HTERT RPE-1 (cell line): ENCODE results near the gene RAB23.

ENCODE experiments used
- in situ Hi-C: fragments of 300-500 bp; cut with MboI; formaldehyde crosslinking; loops from 4 replicates; pipeline ENCODE4 v1.14.3; 2020; ENCODE audit warnings: low sequenced_read_pairs

RAB23 gene

DNA sequence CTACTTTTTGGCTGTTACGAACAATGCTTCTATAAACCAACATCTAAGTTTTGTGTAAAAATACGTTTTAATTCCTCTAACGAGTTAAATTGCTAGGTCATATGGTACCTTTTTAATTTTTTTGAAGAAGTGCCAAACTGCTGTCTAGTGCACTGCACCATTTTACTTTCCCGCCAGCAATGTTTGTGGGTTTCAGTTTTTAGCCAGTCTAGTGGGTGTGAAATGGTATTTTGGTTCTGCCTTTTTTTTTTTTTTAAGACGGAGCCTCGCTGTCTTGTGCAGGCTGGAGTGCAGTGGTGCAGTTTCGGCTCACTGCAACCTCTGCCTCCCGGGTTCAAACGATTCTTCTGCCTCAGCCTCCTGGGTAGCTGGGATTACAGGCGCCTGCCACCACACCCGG, 84.1 kb downstream of the RAB23 start:
- in situ Hi-C loops: no loop called here

DNA sequence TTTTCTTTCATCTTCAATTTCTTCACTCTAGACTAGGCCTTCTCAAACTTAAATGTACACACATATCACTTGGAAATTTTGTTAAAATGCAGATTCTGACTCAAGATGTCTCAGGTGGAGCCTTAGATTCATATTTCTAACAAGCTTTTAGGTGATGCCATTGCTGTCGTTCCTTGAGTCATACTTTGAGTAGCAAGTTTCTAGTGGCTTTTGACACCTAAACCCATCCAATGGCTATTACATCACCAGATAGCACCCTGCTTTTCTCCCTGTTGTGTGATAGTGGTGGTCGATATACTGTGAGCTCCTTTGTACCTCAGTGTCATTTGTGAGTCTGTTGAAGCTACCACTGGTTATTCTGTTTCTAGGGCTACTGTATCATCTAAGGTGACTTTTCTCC, 84.8 kb downstream of the RAB23 start:
- in situ Hi-C loops: no loop called here
